ENCODE results near the gene POLE4. TPM values are rescaled to one million over a fixed set of nuclear protein-coding genes. Genes with fewer than 3 reads are reported as not detected.

POLE4 gene
- total and polyA plus RNA-seq, 2 donors (not counting 1 experiment from before 2014, with no cell fraction given), result 23.3 to 53.3 TPM

- no peaks in the 10 kb centered on the region for H3K79me2 ChIP-seq (ENCODE audit: control insufficient read depth, insufficient read depth, low read length)
- no peaks in the 10 kb centered on the region for H4K20me1 ChIP-seq (ENCODE audit: control insufficient read depth, insufficient read depth, low read length, poor library complexity, severe bottlenecking)
- ChIA-PET CTCF (interaction anchor here (0.6 to 0.9 kb wide), 2 partner anchors 17 to 1227 kb away, joined by 3 to 5 read pairs; no protein-coding TSS in a partner anchor), POLR2A (no interaction called here)
- TF ChIP-seq EZH2 (IDR thresholded peaks at IDR 0.05; ENCODE audit: borderline replicate concordance, insufficient read depth, low read depth, low read length, poor library complexity, severe bottlenecking) (no peak), CTCF (IDR thresholded peaks at IDR 0.05) (no peak)
- no peaks in the 10 kb centered on the region for H3K36me3 ChIP-seq (replicated peaks in 1 of 2; ENCODE audit: control extremely low read depth in 1 of 2, control insufficient read depth in 1 of 2, extremely low read depth in 1 of 2, insufficient read depth in 2 of 2, low read length in 1 of 2)
- WGBS (ENCODE audit: insufficient coverage), result 98% methylated on average over 4 of the region's 4 CpGs
- H3K4me3 Mint-ChIP-seq, result no peak overlapping the region
- H3K27me3 ChIP-seq (replicated peaks in 1 of 4; ENCODE audit: control extremely low read depth in 1 of 4, control insufficient read depth in 3 of 4, insufficient read depth in 4 of 4, low read length in 3 of 4), result no peaks in the 10 kb centered on the region
- intact Hi-C loops (cut with micrococcal nuclease), result no loop called here
- DNase-seq (no peak), ATAC-seq (ENCODE audit: low read depth) (no peak)
- H2AFZ ChIP-seq (ENCODE audit: insufficient read depth, low read depth, low read length, poor library complexity, severe bottlenecking), result no peak overlapping the region
- no peak overlapping the region for H3K27ac ChIP-seq (ENCODE audit: low read length in 2 of 2)
- no peaks in the 10 kb centered on the region for H3K9me3 ChIP-seq (ENCODE audit: control extremely low read depth in 1 of 3, control insufficient read depth in 2 of 3, insufficient read depth in 1 of 3, low read length in 2 of 3)
- H3K9ac ChIP-seq (ENCODE audit: low read length), result no peak overlapping the region
- H3K4me3 ChIP-seq (ENCODE audit: control extremely low read depth in 1 of 5, extremely low read depth in 1 of 5, insufficient read depth in 1 of 5, low read depth in 2 of 5, low read length in 4 of 5), result no peak overlapping the region
- no peaks in the 10 kb centered on the region for H3K4me1 Mint-ChIP-seq
- no peak overlapping the region for H3K27ac Mint-ChIP-seq
- no peaks in the 10 kb centered on the region for H3K27me3 Mint-ChIP-seq
- H3K4me2 ChIP-seq (replicated peaks; ENCODE audit: low read depth, low read length, poor library complexity, severe bottlenecking), result no peak overlapping the region
- H3K4me1 ChIP-seq (ENCODE audit: control insufficient read depth in 2 of 2, insufficient read depth in 2 of 2, low read length in 2 of 2), result no peaks in the 10 kb centered on the region
- H3K9me3 Mint-ChIP-seq (ENCODE audit: insufficient read depth), result no peaks in the 10 kb centered on the region
Measured at GRCh38 chr2:74935975-74936391, 22.5 kb upstream of the POLE4 start.

- no peak for TF ChIP-seq EZH2 (IDR thresholded peaks at IDR 0.05; ENCODE audit: borderline replicate concordance, insufficient read depth, low read depth, low read length, poor library complexity, severe bottlenecking)
- no peak for TF ChIP-seq CTCF (IDR thresholded peaks at IDR 0.05)
- POLR2A ChIA-PET, result no interaction called here
- H3K4me1 Mint-ChIP-seq, result peaks cover 3% of the 10 kb centered on the region
Measured at GRCh38 chr2:74937221-74937880, 21.1 kb upstream of the POLE4 start.

More at GRCh38 chr2:74937221-74937880, 21.1 kb upstream of the POLE4 start:
- Histone ChIP-seq H3K27ac (ENCODE audit: low read length in 2 of 2) (no peak overlapping the region), H3K4me1 (ENCODE audit: control insufficient read depth in 2 of 2, insufficient read depth in 2 of 2, low read length in 2 of 2) (no peaks in the 10 kb centered on the region), H3K9ac (ENCODE audit: low read length) (no peak overlapping the region), H3K9me3 (ENCODE audit: control extremely low read depth in 1 of 3, control insufficient read depth in 2 of 3, insufficient read depth in 1 of 3, low read length in 2 of 3) (no peaks in the 10 kb centered on the region), H3K36me3 (replicated peaks in 1 of 2; ENCODE audit: control extremely low read depth in 1 of 2, control insufficient read depth in 1 of 2, extremely low read depth in 1 of 2, insufficient read depth in 2 of 2, low read length in 1 of 2) (no peaks in the 10 kb centered on the region), H3K79me2 (ENCODE audit: control insufficient read depth, insufficient read depth, low read length) (no peaks in the 10 kb centered on the region), H3K27me3 (replicated peaks in 1 of 4; ENCODE audit: control extremely low read depth in 1 of 4, control insufficient read depth in 3 of 4, insufficient read depth in 4 of 4, low read length in 3 of 4) (no peaks in the 10 kb centered on the region), H3K4me3 (ENCODE audit: control extremely low read depth in 1 of 5, extremely low read depth in 1 of 5, insufficient read depth in 1 of 5, low read depth in 2 of 5, low read length in 4 of 5) (no peak overlapping the region), H4K20me1 (ENCODE audit: control insufficient read depth, insufficient read depth, low read length, poor library complexity, severe bottlenecking) (no peaks in the 10 kb centered on the region), H3K4me2 (replicated peaks; ENCODE audit: low read depth, low read length, poor library complexity, severe bottlenecking) (no peak overlapping the region), H2AFZ (ENCODE audit: insufficient read depth, low read depth, low read length, poor library complexity, severe bottlenecking) (no peak overlapping the region)
- no CpG with 5 or more reads among the region's 6 CpGs for WGBS (ENCODE audit: insufficient coverage)
- ATAC-seq (ENCODE audit: low read depth), result no peak
- intact Hi-C loops (cut with micrococcal nuclease), result no loop called here
- Mint-ChIP-seq H3K4me3 (no peak overlapping the region), H3K27ac (no peak overlapping the region), H3K9me3 (ENCODE audit: insufficient read depth) (no peaks in the 10 kb centered on the region), H3K27me3 (no peaks in the 10 kb centered on the region)
- CTCF ChIA-PET, result no interaction called here
- no peak for DNase-seq

All from B cell (primary cell).